IMR-90 (cell line): ENCODE measurements around the gene AKR1A1. TPM values are rescaled to one million over a fixed set of nuclear protein-coding genes. Genes with fewer than 3 reads are reported as not detected.

Experiments
- ATAC-seq: fragments of 200-7000 bp; cut with Tn5 transposase; 2 replicates; pipeline ENCODE4 v1.9.1; 2020; ENCODE audit warnings: low read depth, mild to moderate bottlenecking, moderate library complexity
- BruUV-seq: library from RNA; stranded (reverse); fragments of 400-500 nt; replicated peaks from 2 replicates; lab custom pipeline; 2021; lab: Mats Ljungman, UMichigan
- CTCF ChIA-PET: fragments of 300-600 bp; formaldehyde crosslinking; extraction: SDS; loops from one replicate; lab custom pipeline; 2021; ENCODE audit warnings: antibody characterized with exemption; lab: Yijun Ruan, JAX
- POLR2A ChIA-PET: fragments of 300-600 bp; sonication (Branson Sonifier 250); formaldehyde crosslinking; loops from one replicate; lab custom pipeline; 2022; ENCODE audit warnings: antibody characterized with exemption; ENCODE audit not compliant: unreplicated experiment; lab: Charles Lee
- DNase-seq: peaks from one replicate; pipeline ENCODE4 v3.0.0; 2013
- H2AFZ ChIP-seq: replicated peaks from 2 replicates; pipeline ENCODE3; 2013; ENCODE audit warnings: low read length, mild to moderate bottlenecking; ENCODE audit not compliant: poor library complexity
- H2AK5ac ChIP-seq: 2 replicates; pipeline ENCODE4 v1.6.1; 2013; ENCODE audit warnings: low read depth, low read length, inconsistent platforms
- H2AK9ac ChIP-seq: replicated peaks from 2 replicates; pipeline ENCODE3; 2013; ENCODE audit warnings: mild to moderate bottlenecking, low read depth, low read length, moderate library complexity; ENCODE audit not compliant: poor library complexity
- H2BK120ac ChIP-seq: 2 replicates; pipeline ENCODE4 v1.6.1; 2013; ENCODE audit warnings: low read depth, low read length, inconsistent platforms
- H2BK15ac ChIP-seq: 3 replicates; pipeline ENCODE4 v1.6.1; 2013; ENCODE audit warnings: low read depth, low read length, inconsistent platforms
- H2BK20ac ChIP-seq: 2 replicates; pipeline ENCODE4 v1.6.1; 2013; ENCODE audit warnings: low read depth, mild to moderate bottlenecking, inconsistent platforms, low read length, moderate library complexity
- H2BK5ac ChIP-seq: 2 replicates; pipeline ENCODE4 v1.6.1; 2013; ENCODE audit warnings: mild to moderate bottlenecking, low read depth, low read length, inconsistent platforms; ENCODE audit not compliant: poor library complexity, severe bottlenecking
- H3K14ac ChIP-seq: replicated peaks from 2 replicates; pipeline ENCODE4 v1.6.1; 2013; ENCODE audit warnings: low read depth, low read length, inconsistent platforms
- H3K18ac ChIP-seq: 2 replicates; pipeline ENCODE4 v1.6.1; 2013; ENCODE audit warnings: low read depth, low read length, control low read depth
- H3K23ac ChIP-seq: 2 replicates; pipeline ENCODE4 v1.6.1; 2013; ENCODE audit warnings: low read depth, low read length, inconsistent platforms
- H3K27ac ChIP-seq: 2 replicates; pipeline ENCODE4 v1.5.1; 2013; ENCODE audit warnings: mild to moderate bottlenecking, control low read depth, low read length; ENCODE audit not compliant: insufficient read depth
- H3K27me3 ChIP-seq: 2 replicates; pipeline ENCODE4 v1.6.1; 2013; ENCODE audit warnings: low read length; ENCODE audit not compliant: control insufficient read depth, insufficient read depth
- H3K36me3 ChIP-seq: 2 replicates; pipeline ENCODE4 v1.6.1; 2013; ENCODE audit warnings: low read length, mixed read lengths; ENCODE audit not compliant: control insufficient read depth, insufficient read depth
- H3K4ac ChIP-seq: 2 replicates; pipeline ENCODE4 v1.6.1; 2013; ENCODE audit warnings: low read depth, low read length, inconsistent platforms
- H3K4me1 ChIP-seq: 2 replicates; pipeline ENCODE4 v1.6.1; 2013; ENCODE audit warnings: low read length, mixed read lengths; ENCODE audit not compliant: control insufficient read depth, insufficient read depth
- H3K4me2 ChIP-seq: 2 replicates; pipeline ENCODE4 v1.6.1; 2013; ENCODE audit warnings: low read depth, mild to moderate bottlenecking, control low read depth, low read length, moderate library complexity
- H3K4me3 ChIP-seq: 2 replicates; pipeline ENCODE4 v1.5.1; 2013; ENCODE audit warnings: low read depth, mild to moderate bottlenecking, control low read depth, low read length, moderate library complexity; ENCODE audit not compliant: insufficient read depth
- H3K56ac ChIP-seq: 2 replicates; pipeline ENCODE4 v1.6.1; 2013; ENCODE audit warnings: low read length, inconsistent platforms; ENCODE audit not compliant: insufficient read depth; ENCODE audit errors: extremely low read depth
- H3K79me1 ChIP-seq, 2 experiments: 2 replicates each; pipeline ENCODE4 v1.6.1; 2013; ENCODE audit warnings: low read length in 2 of 2, inconsistent platforms in 1 of 2, low read depth in 1 of 2
- H3K9ac ChIP-seq: 2 replicates; pipeline ENCODE4 v1.6.1; 2013; ENCODE audit warnings: low read depth, low read length, control low read depth
- H3K9me1 ChIP-seq: 2 replicates; pipeline ENCODE4 v1.6.1; 2013; ENCODE audit warnings: low read length, inconsistent platforms; ENCODE audit not compliant: insufficient read depth
- H3K9me3 ChIP-seq: 2 replicates; pipeline ENCODE4 v1.6.1; 2013; ENCODE audit warnings: low read length; ENCODE audit not compliant: control insufficient read depth, insufficient read depth
- H4K20me1 ChIP-seq: 2 replicates; pipeline ENCODE4 v1.6.1; 2013; ENCODE audit warnings: low read length, inconsistent platforms; ENCODE audit not compliant: insufficient read depth
- H4K5ac ChIP-seq: 2 replicates; pipeline ENCODE4 v1.6.1; 2013; ENCODE audit warnings: mild to moderate bottlenecking, low read depth, low read length, control low read depth
- H4K8ac ChIP-seq, 2 experiments: 2 replicates each; pipeline ENCODE4 v1.6.1; 2013; ENCODE audit warnings: low read depth in 2 of 2, low read length in 2 of 2, control low read depth in 1 of 2, inconsistent platforms in 1 of 2
- H4K91ac ChIP-seq: 2 replicates; pipeline ENCODE4 v1.6.1; 2013; ENCODE audit warnings: low read depth, low read length, inconsistent platforms; ENCODE audit not compliant: insufficient read depth
- CHD1 ChIP-seq: IDR thresholded peaks from 2 replicates; pipeline ENCODE4 v1.6.1; 2012; ENCODE audit warnings: low read depth, low read length, improper control_type of control experiment
- NFE2L2 ChIP-seq: fragments of 150-350 bp; IDR thresholded peaks from 2 replicates; pipeline ENCODE4 v1.6.1; 2016; ENCODE audit warnings: low read depth, mild to moderate bottlenecking, low read length
- POLR2A ChIP-seq: IDR thresholded peaks from 2 replicates; pipeline ENCODE4 v1.6.1; 2012; ENCODE audit warnings: mild to moderate bottlenecking, low read depth, low read length
- RCOR1 ChIP-seq: IDR thresholded peaks from 2 replicates; pipeline ENCODE4 v1.6.1; 2012; ENCODE audit warnings: mild to moderate bottlenecking, low read length, improper control_type of control experiment; ENCODE audit not compliant: insufficient replicate concordance
- WGBS, 2 experiments: methylation state at CpG; one replicate each; pipeline versions ENCODE4 v1.1.5 to v1.1.7; 2013; ENCODE audit warnings: missing lambda C conversion rate in 2 of 2; ENCODE audit not compliant: insufficient read length in 1 of 2; ENCODE audit errors: extremely low coverage in 2 of 2; 5-methylcytosine and 5-hydroxymethylcytosine counted together
- dilution Hi-C: fragments of 300-500 bp; cut with HindIII; formaldehyde crosslinking; loops from one replicate; pipeline ENCODE4 v1.14.3; 2018; ENCODE audit warnings: low sequenced_read_pairs; ENCODE audit not compliant: unreplicated experiment
- in situ Hi-C: fragments of 300-500 bp; cut with MboI; formaldehyde crosslinking; loops from 3 replicates; pipeline ENCODE4 v1.14.3; 2019; ENCODE audit warnings: low sequenced_read_pairs, inconsistent platforms, mixed read lengths
- intact Hi-C: fragments of 100-400 bp; cut with micrococcal nuclease; formaldehyde crosslinking; loops from 2 replicates; pipeline ENCODE4 v1.10.0; 2022
- polyA plus RNA-seq, 3 experiments: library from polyadenylated mRNA; depleted of rRNA; stranded (reverse); fragments of >200 nt; gene quantifications; 2 replicates each; pipeline ENCODE4 v1.2.3, GENCODE V29; 2012; ENCODE audit warnings: low replicate concordance in 1 of 3
- total RNA-seq: library from RNA; depleted of rRNA; stranded (reverse); fragments of >200 nt; gene quantifications from 2 replicates; pipeline ENCODE4 v1.2.3, GENCODE V29; 2012

AKR1A1 gene
- total and polyA plus RNA-seq, 2 of the 4 experiments (the other 2 are of a cell fraction), result 141 to 151 TPM

DNA sequence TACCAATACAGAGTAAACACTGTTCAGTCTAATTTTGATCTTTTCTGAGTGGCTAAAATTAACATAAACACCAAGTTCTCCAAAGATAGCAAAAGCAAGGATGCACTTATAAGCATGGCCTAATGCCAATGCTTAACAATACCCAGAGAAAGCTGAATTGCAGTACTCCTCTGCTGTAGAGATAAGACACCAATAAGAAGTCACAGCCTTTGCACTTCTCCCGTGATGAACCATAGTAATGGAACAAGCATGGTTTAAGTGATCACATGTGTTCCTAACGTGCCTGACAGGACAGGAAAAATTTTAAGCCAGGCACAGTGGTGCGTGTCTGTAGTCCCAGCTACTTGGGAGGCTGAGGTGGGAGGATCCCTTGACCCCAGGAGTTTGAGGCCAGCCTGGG is 34.6 kb upstream of the AKR1A1 start:
- no TSS peak for BruUV-seq

More for the DNA sequence above, 34.6 kb upstream of the AKR1A1 start:
- H3K4me1 ChIP-seq, result peaks cover 20% of the 10 kb centered on the region
- 0 out of 2 replicates have a peak overlapping the region, but pooled peaks have one; percentile 14 for H3K23ac ChIP-seq
- intact Hi-C loops (no loop called here), dilution Hi-C loops (no loop called here), in situ Hi-C loops (loop anchor here (5.0 kb wide), 1 partner anchor 51 kb away; no protein-coding TSS in a partner anchor)
- peaks cover 42% of the 10 kb centered on the region for H3K36me3 ChIP-seq
- TF ChIP-seq CHD1 (no peak), NFE2L2 (no peak), RCOR1 (no peak), POLR2A (no peak)
- DNase-seq (peak; percentile 41), ATAC-seq (peak; percentile 25)
- H2BK20ac ChIP-seq, result no peak overlapping the region
- no peak overlapping the region for H4K91ac ChIP-seq
- no peak overlapping the region for H3K4ac ChIP-seq
- H3K14ac ChIP-seq, result no peak overlapping the region
- H3K4me3 ChIP-seq, result no peak overlapping the region
- peak overlapping the region; percentile 33; the same call in 1 of the 2 replicates for H3K27ac ChIP-seq
- POLR2A ChIA-PET, result no interaction called here
- CTCF ChIA-PET, result no interaction called here
- H4K5ac ChIP-seq, result no peak overlapping the region
- 0 out of 2 replicates have a peak, but pooled peaks cover 8% of the 10 kb centered on the region for H3K9me1 ChIP-seq
- H3K18ac ChIP-seq, result no peak overlapping the region
- H3K79me1 ChIP-seq, result peaks cover 11 to 62% of the 10 kb centered on the region in 2 experiments
- H2BK5ac ChIP-seq, result no peak overlapping the region
- peaks cover 71% of the 10 kb centered on the region for H4K20me1 ChIP-seq
- no peak overlapping the region for H2BK120ac ChIP-seq
- H3K27me3 ChIP-seq, result no peaks in the 10 kb centered on the region
- H2BK15ac ChIP-seq, result no peak overlapping the region
- no peak overlapping the region for H3K9ac ChIP-seq
- H3K4me2 ChIP-seq, result no peak overlapping the region; the same call in 1 of the 2 replicates
- no peak overlapping the region for H2AK5ac ChIP-seq
- no CpG with 5 or more reads among the region's 3 CpGs for WGBS, 2 experiments
- H4K8ac ChIP-seq, result 0 out of 4 replicates have a peak overlapping the region, but pooled peaks of 1 of the 2 experiments have one; percentile 12
- H2AFZ ChIP-seq, result no peak overlapping the region
- H3K56ac ChIP-seq, result no peak overlapping the region
- H2AK9ac ChIP-seq, result no peak overlapping the region
- no peaks in the 10 kb centered on the region for H3K9me3 ChIP-seq
